Measurements from ENCODE around the gene AGFG2. TPM values are rescaled to one million over a fixed set of nuclear protein-coding genes. Genes with fewer than 3 reads are reported as not detected.

Gene AGFG2
- total and polyA plus RNA-seq, 2 of the 13 experiments (the other 11 are each of a cell fraction or from before 2014, with no cell fraction given), result 125 to 132 TPM

GRCh38 chr7:100609958-100610357 lies 71.0 kb downstream of the AGFG2 start (continued):
- TF ChIP-seq ZBTB38 (CRISPR knock-in tag; IDR thresholded peaks at IDR 0.05), result no peak
- TF ChIP-seq HNF4A (CRISPR knock-in tag; IDR thresholded peaks at IDR 0.05), result 0 out of 2 replicates have a peak, but pooled peaks have one; percentile 8
- peak; percentile 85 for TF ChIP-seq ZNF24 (IDR thresholded peaks at IDR 0.05)
- no peak for TF ChIP-seq ZNF33B (CRISPR knock-in tag; IDR thresholded peaks at IDR 0.05)

GRCh38 chr7:100611983-100612729 lies 73.2 kb downstream of the AGFG2 start, which contains the start of gene MOSPD3:
Gene MOSPD3 (plus strand): TSS chr7:100612540. CDS start chr7:100612792, 252 bp downstream.
- CTCF ChIA-PET (ENCODE audit: low intra/inter-chr PET ratio, low total read pairs), result interaction anchor here (0.6 kb wide), 1 partner anchor 94 kb away, joined by 3 read pairs; the partner anchor contains the start of gene POP7
- Histone ChIP-seq H3K79me2 (ENCODE audit: insufficient read depth, low read length) (no peaks in the 10 kb centered on the region), H3K4me3 (replicated peaks in 1 of 3; ENCODE audit: insufficient read depth in 1 of 3, low read depth in 2 of 3, low read length in 3 of 3) (peak within 1 kb of the TSS; percentile 61 to 81 (median 77)), H3K9ac (ENCODE audit: insufficient read depth, low read depth, low read length) (peak within 1 kb of the TSS; percentile 79), H3K27me3 (ENCODE audit: control insufficient read depth in 1 of 2, insufficient read depth in 2 of 2, low read length in 2 of 2) (no peaks in the 10 kb centered on the region), H3K27ac (ENCODE audit: extremely low read length, insufficient read depth, low read length) (peak within 1 kb of the TSS; percentile 95), H3K9me3 (ENCODE audit: low read length) (no peaks in the 10 kb centered on the region), H3K36me3 (replicated peaks in 1 of 2; ENCODE audit: control insufficient read depth in 1 of 2, insufficient read depth in 2 of 2, low read length in 2 of 2) (no peaks in the 10 kb centered on the region), H3K4me1 (ENCODE audit: insufficient read depth, low read length) (peaks cover 29% of the 10 kb centered on the region), H4K20me1 (ENCODE audit: insufficient read depth, low read length) (no peaks in the 10 kb centered on the region), H3K4me2 (ENCODE audit: low read depth, low read length) (peak within 1 kb of the TSS; percentile 95), H2AFZ (ENCODE audit: low read length) (peak within 1 kb of the TSS; percentile 34)
- POLR2A ChIA-PET, result interaction anchor here (0.7 to 3.7 kb wide), 34 partner anchors 9 to 263 kb away, joined by 3 to 61 read pairs (median 6); partner anchors contain the start of genes ACTL6B, AGFG2, EPHB4 and FBXO24
- FAIRE-seq (peak; percentile 99), DNase-seq (ENCODE audit: low spot score) (peak; percentile 99), ATAC-seq (peak; percentile 94)
- in situ Hi-C loops (cut with HindIII; ENCODE audit: extremely low pct_ligation_motif_present, low pct_unique_long_range_greater_than_20kb) (loop anchor here (5.0 kb wide), 1 partner anchor 80 kb away; the partner anchor contains the start of gene GIGYF1), intact Hi-C loops (cut with micrococcal nuclease; ENCODE audit: unreplicated experiment) (loop anchor here (1.0 to 5.0 kb wide), 2 partner anchors 26 to 80 kb away; partner anchors contain the start of genes FBXO24, GIGYF1 and LRCH4)
- 0% methylated on average over 14 of the region's 61 CpGs for WGBS (ENCODE audit: low lambda C conversion rate)
- BruUV-seq (replicated peaks), result no TSS peak
- no peak for TF ChIP-seq ZNF792 (CRISPR knock-in tag; IDR thresholded peaks at IDR 0.05)
- TF ChIP-seq RFX5 (IDR thresholded peaks at IDR 0.05; ENCODE audit: low read depth, low read length), result peak; percentile 86
- no peak for TF ChIP-seq TFAP4 (IDR thresholded peaks at IDR 0.05; ENCODE audit: borderline replicate concordance, low read depth)
- peak; percentile 60; the same call in 1 of the 2 replicates for TF ChIP-seq SRF (IDR thresholded peaks at IDR 0.05; ENCODE audit: low read depth, low read length)
- peak; percentile 19 for TF ChIP-seq SKI (IDR thresholded peaks at IDR 0.05; ENCODE audit: partially characterized antibody)
- no peak for TF ChIP-seq ZBTB14 (CRISPR knock-in tag; IDR thresholded peaks at IDR 0.05)
- TF ChIP-seq ZNF317 (CRISPR knock-in tag; IDR thresholded peaks at IDR 0.05), result no peak
- TF ChIP-seq HNRNPLL (IDR thresholded peaks at IDR 0.05; ENCODE audit: low read depth, low read length, poor library complexity, severe bottlenecking), result peak; percentile 54
- peak; percentile 56; the same call in 1 of the 2 replicates for TF ChIP-seq ZNF670 (CRISPR knock-in tag; IDR thresholded peaks at IDR 0.05; ENCODE audit: borderline replicate concordance)
- TF ChIP-seq KLF9 (CRISPR knock-in tag; IDR thresholded peaks at IDR 0.05; ENCODE audit: low read depth), result 0 out of 2 replicates have a peak, but pooled peaks have one; percentile 59
- TF ChIP-seq ZNF281 (CRISPR knock-in tag; IDR thresholded peaks at IDR 0.05; ENCODE audit: borderline replicate concordance), result no peak
- peak; percentile 75 for TF ChIP-seq KAT8 (CRISPR knock-in tag; IDR thresholded peaks at IDR 0.05)
- peak; percentile 63; the same call in 1 of the 2 replicates for TF ChIP-seq NKX3-1 (CRISPR knock-in tag; IDR thresholded peaks at IDR 0.05)
- TF ChIP-seq MAX (IDR thresholded peaks at IDR 0.05), result peak; percentile 51; the same call in 1 of the 2 replicates
